Mesenchymal stem cell (in vitro differentiated cells and primary cell): Measurements from ENCODE around the gene CALB2.

Source experiments
- DNase-seq: peaks from one replicate; pipeline ENCODE4 v3.0.0-alpha.2; 2013
- H2AFZ ChIP-seq: one replicate; pipeline ENCODE4 v1.6.1; 2013; ENCODE audit warnings: low read depth, mild to moderate bottlenecking, control low read depth, inconsistent platforms, low read length, moderate library complexity
- H2AK5ac ChIP-seq: 2 replicates; pipeline ENCODE4 v1.6.1; 2013; ENCODE audit warnings: low read length, moderate library complexity, mild to moderate bottlenecking, inconsistent platforms; ENCODE audit not compliant: severe bottlenecking
- H2BK120ac ChIP-seq: one replicate; pipeline ENCODE4 v1.6.1; 2013; ENCODE audit warnings: low read depth, mild to moderate bottlenecking, inconsistent platforms, low read length, moderate library complexity
- H2BK12ac ChIP-seq, 2 experiments: one replicate each; pipeline ENCODE4 v1.6.1; 2013; ENCODE audit warnings: inconsistent platforms in 2 of 2, low read length in 2 of 2, mild to moderate bottlenecking in 2 of 2, moderate library complexity in 2 of 2, control low read depth in 1 of 2
- H2BK15ac ChIP-seq: one replicate; pipeline ENCODE4 v1.6.1; 2013; ENCODE audit warnings: mild to moderate bottlenecking, low read depth, inconsistent platforms; ENCODE audit not compliant: poor library complexity, severe bottlenecking
- H2BK5ac ChIP-seq: 2 replicates; pipeline ENCODE4 v1.6.1; 2013; ENCODE audit warnings: low read depth, mild to moderate bottlenecking, low read length, control low read depth, inconsistent platforms; ENCODE audit not compliant: poor library complexity, severe bottlenecking
- H3K14ac ChIP-seq, 2 experiments: one replicate each; pipeline ENCODE4 v1.6.1; 2013; ENCODE audit warnings: inconsistent platforms in 2 of 2, low read length in 2 of 2, control low read depth in 1 of 2, mild to moderate bottlenecking in 1 of 2, moderate library complexity in 1 of 2
- H3K18ac ChIP-seq, 2 experiments: one replicate each; pipeline ENCODE4 v1.6.1; 2013; ENCODE audit warnings: inconsistent platforms in 2 of 2, low read length in 2 of 2, control low read depth in 1 of 2, low read depth in 1 of 2, mild to moderate bottlenecking in 1 of 2
- H3K23ac ChIP-seq, 2 experiments: one replicate each; pipeline ENCODE4 v1.6.1; 2013; ENCODE audit warnings: inconsistent platforms in 2 of 2, low read length in 2 of 2, mild to moderate bottlenecking in 2 of 2, moderate library complexity in 2 of 2, control low read depth in 1 of 2
- H3K27ac ChIP-seq: 2 replicates; pipeline ENCODE4 v1.5.1; 2013; ENCODE audit warnings: mild to moderate bottlenecking, moderate library complexity, low read length, control low read depth, inconsistent platforms; ENCODE audit not compliant: poor library complexity, severe bottlenecking
- H3K27me3 ChIP-seq, 2 experiments: 2 replicates each; pipeline versions ENCODE4 v1.6.1 to v1.7.0; 2013; ENCODE audit warnings: low read length in 2 of 2, mild to moderate bottlenecking in 2 of 2, moderate library complexity in 2 of 2, control low read depth in 1 of 2, inconsistent platforms in 1 of 2; ENCODE audit not compliant: control insufficient read depth in 1 of 2, insufficient read depth in 1 of 2
- H3K36me3 ChIP-seq, 2 experiments: 2 replicates each; pipeline versions ENCODE4 v1.6.1 to v1.7.0; 2013; ENCODE audit warnings: low read length in 2 of 2, control low read depth in 1 of 2, inconsistent platforms in 1 of 2, low read depth in 1 of 2, mild to moderate bottlenecking in 1 of 2; ENCODE audit not compliant: insufficient read depth in 2 of 2, control insufficient read depth in 1 of 2
- H3K4ac ChIP-seq, 2 experiments: one replicate each; pipeline ENCODE4 v1.6.1; 2013; ENCODE audit warnings: inconsistent platforms in 2 of 2, low read length in 2 of 2, mild to moderate bottlenecking in 2 of 2, moderate library complexity in 2 of 2, control low read depth in 1 of 2, low read depth in 1 of 2
- H3K4me1 ChIP-seq: 2 replicates; pipeline ENCODE4 v1.6.1; 2013; ENCODE audit warnings: low read depth, low read length, control low read depth; ENCODE audit not compliant: control insufficient read depth, insufficient read depth
- H3K4me2 ChIP-seq: 2 replicates; pipeline ENCODE4 v1.6.1; 2013; ENCODE audit warnings: low read length, mild to moderate bottlenecking, inconsistent platforms; ENCODE audit not compliant: poor library complexity, severe bottlenecking
- H3K4me3 ChIP-seq, 2 experiments: 2 replicates each; pipeline versions ENCODE4 v1.5.1 to v1.7.0; 2013; ENCODE audit warnings: low read length in 2 of 2, mild to moderate bottlenecking in 2 of 2, control low read depth in 1 of 2, low read depth in 1 of 2; ENCODE audit not compliant: insufficient read depth in 1 of 2
- H3K79me1 ChIP-seq: replicated peaks from 2 replicates; pipeline ENCODE4 v1.6.1; 2013; ENCODE audit warnings: mild to moderate bottlenecking, control low read depth, low read length, inconsistent platforms; ENCODE audit not compliant: poor library complexity, severe bottlenecking
- H3K9ac ChIP-seq: 2 replicates; pipeline ENCODE4 v1.7.0; 2013; ENCODE audit warnings: mild to moderate bottlenecking, low read length, moderate library complexity
- H3K9me3 ChIP-seq: 2 replicates; pipeline ENCODE4 v1.7.0; 2013; ENCODE audit warnings: mild to moderate bottlenecking, low read length; ENCODE audit not compliant: control insufficient read depth
- H4K8ac ChIP-seq: one replicate; pipeline ENCODE4 v1.6.1; 2013; ENCODE audit warnings: inconsistent platforms, mild to moderate bottlenecking, low read length, moderate library complexity
- H4K91ac ChIP-seq: one replicate; pipeline ENCODE4 v1.6.1; 2013; ENCODE audit warnings: mild to moderate bottlenecking, low read length, inconsistent platforms
- WGBS: methylation state at CpG from one replicate; pipeline ENCODE4 v1.1.7; 2013; ENCODE audit warnings: mixed read lengths; 5-methylcytosine and 5-hydroxymethylcytosine counted together

CALB2 gene

GRCh38 chr16:71428385-71428784 lies 69.9 kb downstream of the CALB2 start:
- Histone ChIP-seq H2BK15ac (no peak overlapping the region), H3K9ac (no peak overlapping the region), H4K8ac (no peak overlapping the region), H2AK5ac (no peak overlapping the region), H2BK5ac (no peak overlapping the region), H3K14ac (no peak overlapping the region), H3K4me3 (no peak overlapping the region), H4K91ac (no peak overlapping the region), H3K4ac (no peak overlapping the region), H3K27ac (no peak overlapping the region), H3K79me1 (no peaks in the 10 kb centered on the region), H2BK12ac (no peak overlapping the region), H3K36me3 (no peaks in the 10 kb centered on the region), H3K9me3 (no peaks in the 10 kb centered on the region), H3K4me2 (no peak overlapping the region), H3K27me3 (peaks cover 33 to 34% of the 10 kb centered on the region in 2 experiments), H3K4me1 (peaks cover 7% of the 10 kb centered on the region), H2AFZ (no peak overlapping the region), H2BK120ac (no peak overlapping the region), H3K18ac (no peak overlapping the region), H3K23ac (no peak overlapping the region)
- no peak for DNase-seq

- Histone ChIP-seq H2BK15ac (no peak overlapping the region), H2BK12ac (no peak overlapping the region), H3K27ac (no peak overlapping the region), H4K8ac (no peak overlapping the region), H3K4me3 (no peak overlapping the region), H3K18ac (no peak overlapping the region), H3K36me3 (no peaks in the 10 kb centered on the region), H4K91ac (no peak overlapping the region), H3K4me2 (no peak overlapping the region), H2AK5ac (no peak overlapping the region), H3K79me1 (no peaks in the 10 kb centered on the region), H3K14ac (no peak overlapping the region), H3K9ac (no peak overlapping the region), H3K4me1 (peaks cover 7% of the 10 kb centered on the region), H2AFZ (no peak overlapping the region), H3K4ac (no peak overlapping the region), H2BK5ac (no peak overlapping the region), H2BK120ac (no peak overlapping the region), H3K23ac (no peak overlapping the region), H3K9me3 (no peaks in the 10 kb centered on the region), H3K27me3 (peaks cover 30 to 34% of the 10 kb centered on the region in 2 experiments)
- 85% methylated on average over 2 of the region's 2 CpGs for WGBS
- DNase-seq = no peak
Observed at GRCh38 chr16:71428883-71429282, 70.4 kb downstream of the CALB2 start.

- no peaks in the 10 kb centered on the region for H3K9me3 ChIP-seq
- no peaks in the 10 kb centered on the region for H3K79me1 ChIP-seq
- H2BK120ac ChIP-seq = no peak overlapping the region
- H2BK15ac ChIP-seq = no peak overlapping the region
- no peak overlapping the region for H3K4me3 ChIP-seq
- H3K4me2 ChIP-seq = no peak overlapping the region
- no peak overlapping the region for H3K4ac ChIP-seq
- no peak overlapping the region for H4K8ac ChIP-seq
- no peak overlapping the region for H3K18ac ChIP-seq
- H2AFZ ChIP-seq = no peak overlapping the region
- no peak for DNase-seq
- H2AK5ac ChIP-seq = no peak overlapping the region
- no peak overlapping the region for H3K9ac ChIP-seq
- peaks cover 23 to 28% of the 10 kb centered on the region in 2 experiments for H3K27me3 ChIP-seq
- no peak overlapping the region for H2BK12ac ChIP-seq
- H4K91ac ChIP-seq = no peak overlapping the region
- peaks cover 7% of the 10 kb centered on the region for H3K4me1 ChIP-seq
- H3K14ac ChIP-seq = no peak overlapping the region
- 74% methylated on average over 3 of the region's 3 CpGs for WGBS
- H3K27ac ChIP-seq = no peak overlapping the region
- no peak overlapping the region for H2BK5ac ChIP-seq
- no peaks in the 10 kb centered on the region for H3K36me3 ChIP-seq
- H3K23ac ChIP-seq = no peak overlapping the region
Observed at GRCh38 chr16:71429581-71429980, 71.1 kb downstream of the CALB2 start.

- no peaks in the 10 kb centered on the region for H3K9me3 ChIP-seq
- H3K27ac ChIP-seq = no peak overlapping the region
- no peaks in the 10 kb centered on the region for H3K36me3 ChIP-seq
- H3K4ac ChIP-seq = no peak overlapping the region
- H2AFZ ChIP-seq = no peak overlapping the region
- H2AK5ac ChIP-seq = no peak overlapping the region
- no peak overlapping the region for H2BK120ac ChIP-seq
- no peak overlapping the region for H4K8ac ChIP-seq
- WGBS = 54% methylated on average over 6 of the region's 6 CpGs
- no peak overlapping the region for H4K91ac ChIP-seq
- no peak overlapping the region for H3K9ac ChIP-seq
- H3K18ac ChIP-seq = no peak overlapping the region
- H3K4me1 ChIP-seq = peaks cover 6% of the 10 kb centered on the region
- no peak for DNase-seq
- no peak overlapping the region for H2BK5ac ChIP-seq
- H3K4me2 ChIP-seq = no peak overlapping the region
- H3K27me3 ChIP-seq = peaks cover 12 to 16% of the 10 kb centered on the region in 2 experiments
- H3K4me3 ChIP-seq = no peak overlapping the region
- no peaks in the 10 kb centered on the region for H3K79me1 ChIP-seq
- no peak overlapping the region for H3K23ac ChIP-seq
- H2BK12ac ChIP-seq = no peak overlapping the region
- H3K14ac ChIP-seq = no peak overlapping the region
- H2BK15ac ChIP-seq = no peak overlapping the region
Observed at GRCh38 chr16:71430744-71431143, 72.2 kb downstream of the CALB2 start.
